GM18520 (cell line): ENCODE measurements around the gene IFNAR2.
"Not testable (repeated sequence)": the region's sequence is repeated elsewhere in the genome, so short reads cannot be mapped to it uniquely, and the experiment has no call there.

Experiments
- ATAC-seq: cut with Tn5 transposase; IDR thresholded peaks from one replicate; pipeline ENCODE4 v1.9.1; 2021; ENCODE audit not compliant: unreplicated experiment

Gene IFNAR2

GRCh38 chr21:33212159-33212851, 17.4 kb upstream of the IFNAR2 start:
- ATAC-seq = no peak

DNA sequence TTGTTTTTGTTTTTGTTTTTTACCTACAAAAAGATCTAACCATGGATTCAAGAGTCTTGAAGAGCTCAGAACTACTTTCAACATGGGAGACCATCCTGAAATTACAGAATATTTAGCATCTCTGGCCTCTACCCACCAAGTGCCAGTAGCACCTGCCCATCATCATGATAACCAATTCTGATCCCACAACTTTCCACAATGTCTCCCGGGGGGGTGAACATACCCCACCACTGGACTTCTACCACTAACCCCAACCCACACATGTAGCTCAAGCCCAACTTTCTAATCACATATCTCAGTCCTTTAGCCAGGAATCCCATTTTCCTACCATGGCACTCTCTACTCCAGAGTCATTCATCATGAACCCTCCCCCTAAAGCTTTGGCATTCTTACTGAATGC, 15.7 kb upstream of the IFNAR2 start:
- ATAC-seq = no peak

- no peak for ATAC-seq
These were observed 12.6 kb upstream of the IFNAR2 start for GRCh38 chr21:33217138-33217520.

- ATAC-seq = no peak
These were observed 10.4 kb upstream of the IFNAR2 start for GRCh38 chr21:33219300-33219699.

- no peak for ATAC-seq
These were observed 9.8 kb upstream of the IFNAR2 start for GRCh38 chr21:33219954-33220353.

- ATAC-seq = not testable (repeated sequence)
These were observed 4.4 kb upstream of the IFNAR2 start for GRCh38 chr21:33225376-33225775.

GRCh38 chr21:33228455-33228854, 1.3 kb upstream of the IFNAR2 start:
- ATAC-seq = no peak

- peak; percentile 1 for ATAC-seq
These were observed 497 bp upstream of the IFNAR2 start for GRCh38 chr21:33229099-33229783.

GRCh38 chr21:33230545-33231324, 997 bp downstream of the IFNAR2 start:
- ATAC-seq = no peak

DNA sequence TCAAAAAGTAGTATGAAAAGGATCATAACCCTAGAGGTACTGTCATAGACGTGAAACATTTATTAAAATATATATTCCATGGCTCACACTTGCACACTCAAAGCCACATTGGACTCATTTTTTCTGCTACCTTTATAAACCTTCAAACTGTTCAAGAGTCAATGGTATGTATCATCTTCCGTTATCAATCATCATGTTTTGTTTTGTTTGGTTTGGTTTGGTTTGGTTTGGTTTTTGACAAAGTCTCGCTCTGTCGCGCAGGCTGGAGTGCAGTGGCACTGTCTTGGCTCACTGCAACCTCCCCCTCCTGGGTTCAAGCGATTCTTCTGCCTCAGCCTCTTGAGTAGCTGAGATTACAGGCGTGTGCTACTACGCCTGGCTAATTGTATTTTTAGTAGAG, 1.8 kb downstream of the IFNAR2 start:
- no peak for ATAC-seq

GRCh38 chr21:33232291-33233034, 2.7 kb downstream of the IFNAR2 start:
- no peak for ATAC-seq

DNA sequence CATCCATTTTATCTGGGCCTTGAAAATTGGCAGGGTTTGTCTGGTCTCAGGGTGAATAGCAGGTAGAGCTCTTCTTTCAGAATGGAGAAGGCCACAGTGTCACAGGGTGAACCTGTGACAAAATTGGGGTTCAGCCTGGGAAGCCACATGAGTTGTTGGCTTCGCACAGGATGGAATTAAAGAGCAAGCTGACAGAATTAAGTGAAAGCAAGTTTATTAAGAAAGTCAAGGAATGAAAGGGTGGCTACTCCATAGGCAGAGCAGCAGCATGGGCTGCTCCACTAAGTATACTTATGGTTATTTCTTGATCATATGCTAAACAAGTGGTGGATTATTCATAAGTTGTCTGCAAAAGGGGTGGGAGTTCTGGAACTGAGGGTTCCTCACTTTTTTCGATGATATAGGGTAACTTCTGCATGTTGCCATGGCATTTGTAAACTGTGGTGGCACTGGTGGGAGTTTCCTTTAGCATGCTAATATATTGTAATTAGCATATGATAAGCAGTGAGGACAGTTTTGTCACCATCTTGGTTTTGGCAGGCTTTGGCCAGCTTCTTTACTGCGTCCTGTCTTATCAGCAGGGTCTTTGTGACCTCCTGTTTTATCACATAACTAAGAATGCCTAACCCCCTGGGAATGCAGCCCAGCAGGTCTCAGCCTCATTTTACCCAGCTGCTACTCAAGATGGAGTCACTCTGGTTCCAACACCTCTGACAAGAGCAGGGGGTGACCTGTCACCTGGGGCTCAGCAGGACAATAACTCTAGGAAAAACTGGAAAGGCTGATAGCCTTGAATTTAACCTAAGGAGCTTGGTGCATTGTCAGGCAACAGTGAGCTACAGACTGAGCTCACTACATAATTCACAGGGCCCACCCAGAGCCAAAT, 5.1 kb downstream of the IFNAR2 start:
- ATAC-seq = no peak

GRCh38 chr21:33236013-33236686, 6.4 kb downstream of the IFNAR2 start:
- ATAC-seq = no peak

DNA sequence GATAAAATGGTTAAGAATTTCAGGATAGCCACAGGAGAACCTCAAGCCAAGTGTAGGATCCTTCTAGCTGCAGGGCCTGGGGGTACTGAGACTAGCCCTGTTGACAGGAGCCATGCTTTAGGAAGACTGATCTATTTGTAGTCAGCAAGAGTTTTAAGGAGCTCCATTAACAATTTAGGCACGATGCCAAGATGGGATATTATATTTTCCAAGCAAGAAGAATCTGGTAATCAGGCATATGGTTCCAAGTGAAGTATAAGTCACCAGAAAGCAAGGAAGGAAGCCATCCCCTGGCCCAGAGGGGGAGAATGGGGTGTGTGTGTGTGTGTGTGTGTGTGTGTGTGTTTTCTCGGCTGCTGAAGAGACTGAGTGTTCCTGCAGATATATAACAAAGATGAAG, 7.0 kb downstream of the IFNAR2 start:
- no peak for ATAC-seq

- no peak for ATAC-seq
These were observed 7.7 kb downstream of the IFNAR2 start for GRCh38 chr21:33237486-33237885.

DNA sequence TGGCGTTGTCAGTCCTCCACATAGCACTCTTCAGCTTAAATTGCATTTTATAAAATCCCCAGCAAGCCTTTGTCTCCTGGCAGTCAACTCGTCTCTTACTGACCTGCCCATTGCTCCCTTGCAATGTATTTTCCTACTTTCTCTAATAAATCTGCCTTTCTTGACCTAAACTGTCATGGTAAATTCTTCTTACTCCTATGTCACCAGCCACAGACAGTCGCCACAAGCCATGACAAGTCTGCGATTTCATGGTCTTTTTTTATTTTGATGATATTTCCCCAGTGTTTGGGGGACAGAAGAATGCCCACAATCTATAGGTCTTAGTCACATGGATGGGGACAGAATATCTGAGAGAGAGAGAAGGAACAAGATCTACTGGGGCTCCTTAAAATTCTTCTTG, 8.4 kb downstream of the IFNAR2 start:
- ATAC-seq = no peak

DNA sequence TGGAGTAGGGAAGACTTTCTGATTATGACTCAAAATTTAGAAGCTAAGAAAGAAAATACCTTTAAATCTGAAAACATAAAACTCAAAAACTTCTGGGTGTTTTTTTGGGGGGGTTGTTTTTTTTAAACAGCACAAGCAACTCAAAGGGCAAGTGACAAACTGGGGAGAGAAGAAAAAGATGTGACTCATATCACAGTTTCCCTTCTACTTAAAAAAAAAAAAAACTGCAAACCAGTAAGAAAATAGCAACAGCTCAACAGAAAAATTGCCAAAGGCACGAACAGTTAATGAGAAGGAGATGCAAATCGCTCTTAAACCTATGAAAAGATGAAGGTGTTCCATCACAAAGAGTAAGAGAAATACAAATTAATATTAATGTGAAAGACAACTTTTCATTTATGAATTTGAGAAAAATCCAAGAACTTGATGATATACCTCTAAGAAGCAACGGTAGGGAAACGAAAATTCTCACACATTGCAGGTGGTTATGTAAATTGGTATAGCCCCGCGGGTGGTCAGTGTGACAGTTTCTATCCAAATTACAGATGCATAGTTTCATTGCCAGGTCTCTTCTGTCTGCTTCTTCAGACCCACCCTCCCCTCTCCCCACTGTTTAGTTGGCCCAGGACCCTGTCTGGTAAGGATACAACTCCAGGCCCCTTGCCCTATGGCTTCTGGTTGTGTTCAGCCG, 9.0 kb downstream of the IFNAR2 start:
- peak; percentile 73 for ATAC-seq

DNA sequence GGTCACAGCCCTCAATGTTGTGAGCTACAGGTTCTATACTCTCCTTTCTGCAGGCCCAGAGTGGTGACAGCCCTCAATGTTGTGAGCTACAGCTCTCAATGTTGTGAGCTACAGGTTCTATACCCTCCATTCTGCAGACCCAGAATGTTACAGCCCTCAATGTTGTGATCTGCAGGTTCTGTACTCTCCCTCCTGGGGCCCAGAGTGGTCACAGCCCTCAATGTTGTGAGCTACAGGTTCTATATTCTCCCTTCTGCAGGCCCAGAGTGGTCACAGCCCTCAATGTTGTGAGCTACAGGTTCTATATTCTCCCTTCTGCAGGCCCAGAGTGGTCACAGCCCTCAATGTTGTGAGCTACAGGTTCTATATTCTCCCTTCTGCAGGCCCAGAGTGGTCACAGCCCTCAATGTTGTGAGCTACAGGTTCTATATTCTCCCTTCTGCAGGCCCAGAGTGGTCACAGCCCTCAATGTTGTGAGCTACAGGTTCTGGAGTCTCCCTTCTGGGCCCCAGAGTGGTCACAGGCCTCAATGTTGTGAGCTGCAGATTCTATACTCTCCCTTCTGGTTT, 9.9 kb downstream of the IFNAR2 start:
- ATAC-seq = not testable (repeated sequence)

DNA sequence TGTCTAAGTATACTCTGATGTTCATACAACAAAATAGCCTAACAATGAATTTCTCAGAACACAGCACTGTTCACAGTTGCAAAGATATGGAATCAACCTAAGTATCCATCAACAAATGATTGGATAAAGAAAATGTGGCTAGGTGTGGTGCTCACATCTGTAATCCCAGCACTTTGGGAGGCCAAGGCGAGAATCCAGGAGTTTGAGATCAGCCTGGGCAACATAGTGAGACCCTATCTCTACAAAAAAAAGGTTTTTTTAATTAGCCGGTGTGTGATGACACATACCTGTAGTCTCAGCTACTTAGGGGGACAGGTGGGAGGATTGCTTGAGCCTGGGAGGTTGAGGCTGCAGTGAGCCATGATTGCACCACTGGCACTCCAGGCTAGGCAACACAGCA, 10.7 kb downstream of the IFNAR2 start:
- no peak for ATAC-seq
